ENCODE results near the gene KLK13.

The KLK13 gene

DNA sequence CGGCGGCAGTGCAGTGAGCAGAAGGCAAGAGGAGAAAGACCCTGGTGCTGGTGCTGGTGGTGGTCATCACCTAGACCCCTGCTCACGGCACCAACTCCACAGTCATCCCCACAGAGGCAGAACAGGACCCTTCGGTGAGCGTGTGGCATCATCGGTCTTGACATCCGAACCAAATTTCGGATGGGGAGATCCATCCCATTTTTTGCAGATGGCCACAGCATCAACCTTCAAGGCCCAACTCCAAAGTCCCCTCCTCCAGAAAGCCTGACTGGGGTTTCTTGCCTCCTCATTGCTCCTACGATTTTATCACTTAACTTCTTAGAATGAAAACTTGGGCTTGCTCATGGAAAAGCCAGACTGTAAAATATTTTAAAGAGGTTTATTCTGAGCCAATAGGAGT is 21.4 kb downstream of the KLK13 start:
- Histone ChIP-seq H3K27ac (no peak overlapping the region), H2AFZ (no peak overlapping the region), H3K4me2 (ENCODE audit: low read length) (no peak overlapping the region), H3K27me3 (ENCODE audit: control insufficient read depth, insufficient read depth, low read length) (no peaks in the 10 kb centered on the region), H3K4me1 (no peaks in the 10 kb centered on the region), H3K9ac (no peak overlapping the region), H3K36me3 (ENCODE audit: control insufficient read depth, insufficient read depth, low read length) (no peaks in the 10 kb centered on the region), H3K79me2 (no peaks in the 10 kb centered on the region), H3K4me3 (ENCODE audit: low read depth, low read length) (no peak overlapping the region), H3K9me3 (ENCODE audit: control insufficient read depth, low read length) (no peaks in the 10 kb centered on the region)
- no peak for TF ChIP-seq CTCF (IDR thresholded peaks at IDR 0.05)

GRCh38 chr19:51040151-51040550 is 24.7 kb downstream of the KLK13 start:
- Histone ChIP-seq H3K9me3 (ENCODE audit: control insufficient read depth, low read length) (no peaks in the 10 kb centered on the region), H3K36me3 (ENCODE audit: control insufficient read depth, insufficient read depth, low read length) (no peaks in the 10 kb centered on the region), H3K79me2 (no peaks in the 10 kb centered on the region), H3K27me3 (ENCODE audit: control insufficient read depth, insufficient read depth, low read length) (no peaks in the 10 kb centered on the region), H3K4me2 (ENCODE audit: low read length) (no peak overlapping the region), H3K4me3 (ENCODE audit: low read depth, low read length) (no peak overlapping the region), H2AFZ (no peak overlapping the region), H3K4me1 (no peaks in the 10 kb centered on the region), H3K9ac (no peak overlapping the region), H3K27ac (no peak overlapping the region)
- TF ChIP-seq CTCF (IDR thresholded peaks at IDR 0.05) = no peak

DNA sequence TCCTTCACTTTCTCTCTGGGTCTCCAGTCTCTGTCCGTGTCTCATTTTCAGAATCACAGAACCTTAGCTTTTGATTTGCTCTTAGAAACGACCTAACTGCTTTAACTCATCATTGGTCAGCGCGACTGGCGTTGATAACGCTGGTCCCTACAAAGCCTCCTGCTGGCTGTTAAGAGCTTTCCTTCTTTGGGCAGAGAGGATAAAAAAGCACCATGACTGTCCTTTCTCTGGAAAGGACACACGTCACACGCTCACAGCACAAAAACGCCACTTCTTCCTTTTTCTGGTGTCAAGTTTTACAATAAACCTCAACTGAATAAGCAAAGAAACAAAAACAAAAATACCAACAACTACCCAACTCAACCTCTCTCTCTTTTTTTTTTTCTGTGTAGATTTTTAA is 28.4 kb downstream of the KLK13 start:
- Histone ChIP-seq H3K27me3 (ENCODE audit: control insufficient read depth, insufficient read depth, low read length) (no peaks in the 10 kb centered on the region), H2AFZ (no peak overlapping the region), H3K4me2 (ENCODE audit: low read length) (no peak overlapping the region), H3K9ac (no peak overlapping the region), H3K4me3 (ENCODE audit: low read depth, low read length) (no peak overlapping the region), H3K9me3 (ENCODE audit: control insufficient read depth, low read length) (no peaks in the 10 kb centered on the region), H3K4me1 (no peaks in the 10 kb centered on the region), H3K79me2 (no peaks in the 10 kb centered on the region), H3K27ac (no peak overlapping the region), H3K36me3 (ENCODE audit: control insufficient read depth, insufficient read depth, low read length) (no peaks in the 10 kb centered on the region)
- TF ChIP-seq CTCF (IDR thresholded peaks at IDR 0.05) = no peak

GRCh38 chr19:51034704-51035103 is 30.2 kb downstream of the KLK13 start, which contains the start of gene KLK12:
TSS of gene KLK12 (minus strand) at chr19:51035002. CDS start at chr19:51034621, 381 bp downstream.
- Histone ChIP-seq H3K4me1 (no peaks in the 10 kb centered on the region), H3K36me3 (ENCODE audit: control insufficient read depth, insufficient read depth, low read length) (no peaks in the 10 kb centered on the region), H3K4me3 (ENCODE audit: low read depth, low read length) (no peak within 1 kb of the TSS), H3K27ac (no peak within 1 kb of the TSS), H3K79me2 (no peaks in the 10 kb centered on the region), H3K9me3 (ENCODE audit: control insufficient read depth, low read length) (no peaks in the 10 kb centered on the region), H3K27me3 (ENCODE audit: control insufficient read depth, insufficient read depth, low read length) (no peaks in the 10 kb centered on the region), H2AFZ (no peak within 1 kb of the TSS), H3K9ac (no peak within 1 kb of the TSS), H3K4me2 (ENCODE audit: low read length) (no peak within 1 kb of the TSS)
- TF ChIP-seq CTCF (IDR thresholded peaks at IDR 0.05) = no peak

DNA sequence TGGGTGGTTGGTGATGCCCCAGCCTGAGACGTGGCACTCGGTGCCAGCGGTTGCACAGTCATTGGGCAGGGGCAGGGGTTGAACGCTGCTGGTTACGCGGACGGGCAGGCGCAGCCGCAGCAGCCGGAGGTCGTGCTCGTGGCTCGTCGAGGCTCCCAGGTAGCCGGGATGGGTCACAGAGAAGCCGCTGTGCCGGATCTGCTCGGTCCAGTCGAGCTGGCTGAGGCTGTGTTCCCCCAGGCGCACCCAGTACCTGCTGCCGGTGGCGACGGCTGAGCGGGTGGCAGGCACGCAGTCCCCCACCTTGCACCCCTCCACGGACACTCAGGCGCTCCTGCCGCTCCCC is 33.0 kb downstream of the KLK13 start:
- Histone ChIP-seq H3K9me3 (ENCODE audit: control insufficient read depth, low read length) (no peaks in the 10 kb centered on the region), H3K4me3 (ENCODE audit: low read depth, low read length) (no peak overlapping the region), H2AFZ (no peak overlapping the region), H3K79me2 (no peaks in the 10 kb centered on the region), H3K4me1 (no peaks in the 10 kb centered on the region), H3K27ac (no peak overlapping the region), H3K27me3 (ENCODE audit: control insufficient read depth, insufficient read depth, low read length) (no peaks in the 10 kb centered on the region), H3K36me3 (ENCODE audit: control insufficient read depth, insufficient read depth, low read length) (no peaks in the 10 kb centered on the region), H3K4me2 (ENCODE audit: low read length) (no peak overlapping the region), H3K9ac (no peak overlapping the region)
- TF ChIP-seq CTCF (IDR thresholded peaks at IDR 0.05) = no peak

All from parathyroid adenoma (tissue), 2 donors.